Measurements from ENCODE around the gene BORCS5. TPM values are rescaled to one million over a fixed set of nuclear protein-coding genes. Genes with fewer than 3 reads are reported as not detected.

BORCS5 gene
- total and polyA plus RNA-seq, 2 experiments from 2014 or later: 7.7 to 14.1 TPM

GRCh38 chr12:12428961-12429657 lies 72.2 kb downstream of the BORCS5 start:
- WGBS, 2 experiments (ENCODE audit: low coverage in 1 of 2, low lambda C conversion rate in 2 of 2, missing lambda C conversion rate in 2 of 2): 89 to 91% methylated on average over 7 of the region's 7 CpGs
- no peak overlapping the region for H3K9ac ChIP-seq
- peaks cover 23% of the 10 kb centered on the region for H3K4me1 ChIP-seq (ENCODE audit: insufficient read depth)
- no peak overlapping the region for H3K4me2 ChIP-seq (ENCODE audit: unreplicated experiment)
- TF ChIP-seq EZH2 (IDR thresholded peaks at IDR 0.05; ENCODE audit: insufficient read depth, poor library complexity, severe bottlenecking): no peak
- no peak for TF ChIP-seq EZH2phosphoT487 (IDR thresholded peaks at IDR 0.05; ENCODE audit: insufficient read depth, low read depth)
- DNase-seq: no peak
- no peaks in the 10 kb centered on the region for H3K9me3 ChIP-seq (ENCODE audit: low read depth)
- H3K27me3 ChIP-seq (replicated peaks; ENCODE audit: insufficient read depth): no peaks in the 10 kb centered on the region
- no peak overlapping the region for H2AFZ ChIP-seq
- H3K27ac ChIP-seq: no peak overlapping the region
- no peak overlapping the region for H3K4me3 ChIP-seq
- in situ Hi-C loops (cut with MboI): no loop called here
- H3K9me2 ChIP-seq (ENCODE audit: insufficient read depth): no peaks in the 10 kb centered on the region
- H4K20me1 ChIP-seq (ENCODE audit: insufficient read depth): no peaks in the 10 kb centered on the region
- H3F3A ChIP-seq (ENCODE audit: insufficient read depth): no peaks in the 10 kb centered on the region
- peaks cover 6% of the 10 kb centered on the region for H3K79me2 ChIP-seq (ENCODE audit: insufficient read depth)
- H3K36me3 ChIP-seq (ENCODE audit: low read depth): no peaks in the 10 kb centered on the region

- Histone ChIP-seq H3K9me2 (ENCODE audit: insufficient read depth) (no peaks in the 10 kb centered on the region), H3F3A (ENCODE audit: insufficient read depth) (no peaks in the 10 kb centered on the region), H3K79me2 (ENCODE audit: insufficient read depth) (no peaks in the 10 kb centered on the region; the same call in 1 of the 2 replicates), H3K27me3 (replicated peaks; ENCODE audit: insufficient read depth) (no peaks in the 10 kb centered on the region), H3K9me3 (ENCODE audit: low read depth) (no peaks in the 10 kb centered on the region), H3K4me2 (ENCODE audit: unreplicated experiment) (no peak overlapping the region), H3K4me1 (ENCODE audit: insufficient read depth) (peaks cover 13% of the 10 kb centered on the region), H2AFZ (no peak overlapping the region), H3K9ac (no peak overlapping the region), H4K20me1 (ENCODE audit: insufficient read depth) (no peaks in the 10 kb centered on the region), H3K4me3 (no peak overlapping the region), H3K27ac (no peak overlapping the region), H3K36me3 (ENCODE audit: low read depth) (0 out of 2 replicates have a peak, but pooled peaks cover 5% of the 10 kb centered on the region)
- TF ChIP-seq EZH2 (IDR thresholded peaks at IDR 0.05; ENCODE audit: insufficient read depth, poor library complexity, severe bottlenecking) (no peak), EZH2phosphoT487 (IDR thresholded peaks at IDR 0.05; ENCODE audit: insufficient read depth, low read depth) (no peak)
- peak; percentile 50 for DNase-seq
- in situ Hi-C loops (cut with MboI): no loop called here
Observed at GRCh38 chr12:12432364-12432763, 75.5 kb downstream of the BORCS5 start.

GRCh38 chr12:12433203-12433731 lies 76.4 kb downstream of the BORCS5 start:
- Histone ChIP-seq H3K9ac (no peak overlapping the region), H3K27ac (no peak overlapping the region), H3F3A (ENCODE audit: insufficient read depth) (no peaks in the 10 kb centered on the region), H3K4me1 (ENCODE audit: insufficient read depth) (peaks cover 13% of the 10 kb centered on the region), H4K20me1 (ENCODE audit: insufficient read depth) (no peaks in the 10 kb centered on the region), H3K4me3 (no peak overlapping the region), H3K9me3 (ENCODE audit: low read depth) (no peaks in the 10 kb centered on the region), H3K36me3 (ENCODE audit: low read depth) (0 out of 2 replicates have a peak, but pooled peaks cover 5% of the 10 kb centered on the region), H3K79me2 (ENCODE audit: insufficient read depth) (no peaks in the 10 kb centered on the region; the same call in 1 of the 2 replicates), H3K4me2 (ENCODE audit: unreplicated experiment) (no peak overlapping the region), H3K27me3 (replicated peaks; ENCODE audit: insufficient read depth) (no peaks in the 10 kb centered on the region), H2AFZ (no peak overlapping the region), H3K9me2 (ENCODE audit: insufficient read depth) (no peaks in the 10 kb centered on the region)
- WGBS, 2 experiments (ENCODE audit: low coverage in 1 of 2, low lambda C conversion rate in 2 of 2, missing lambda C conversion rate in 2 of 2): 65 to 74% methylated on average over 4 of the region's 4 CpGs
- DNase-seq: no peak
- TF ChIP-seq EZH2phosphoT487 (IDR thresholded peaks at IDR 0.05; ENCODE audit: insufficient read depth, low read depth) (no peak), EZH2 (IDR thresholded peaks at IDR 0.05; ENCODE audit: insufficient read depth, poor library complexity, severe bottlenecking) (no peak)
- in situ Hi-C loops (cut with MboI): no loop called here

- H4K20me1 ChIP-seq (ENCODE audit: insufficient read depth): no peaks in the 10 kb centered on the region
- H3K79me2 ChIP-seq (ENCODE audit: insufficient read depth): no peaks in the 10 kb centered on the region
- 0 out of 2 replicates have a peak, but pooled peaks cover 5% of the 10 kb centered on the region for H3K36me3 ChIP-seq (ENCODE audit: low read depth)
- H3K27me3 ChIP-seq (replicated peaks; ENCODE audit: insufficient read depth): no peaks in the 10 kb centered on the region
- no peak overlapping the region for H2AFZ ChIP-seq
- H3K4me3 ChIP-seq: no peak overlapping the region
- no peak for DNase-seq
- no peaks in the 10 kb centered on the region for H3K9me2 ChIP-seq (ENCODE audit: insufficient read depth)
- H3K4me1 ChIP-seq (ENCODE audit: insufficient read depth): peaks cover 4% of the 10 kb centered on the region; the same call in 1 of the 2 replicates
- no peaks in the 10 kb centered on the region for H3K9me3 ChIP-seq (ENCODE audit: low read depth)
- 68 to 70% methylated on average over 2 of the region's 2 CpGs for WGBS, 2 experiments (ENCODE audit: low coverage in 1 of 2, low lambda C conversion rate in 2 of 2, missing lambda C conversion rate in 2 of 2)
- H3F3A ChIP-seq (ENCODE audit: insufficient read depth): peaks cover 7% of the 10 kb centered on the region; the same call in 1 of the 2 replicates
- H3K27ac ChIP-seq: no peak overlapping the region
- in situ Hi-C loops (cut with MboI): no loop called here
- TF ChIP-seq EZH2 (IDR thresholded peaks at IDR 0.05; ENCODE audit: insufficient read depth, poor library complexity, severe bottlenecking) (no peak), EZH2phosphoT487 (IDR thresholded peaks at IDR 0.05; ENCODE audit: insufficient read depth, low read depth) (no peak)
- H3K9ac ChIP-seq: no peak overlapping the region
- no peak overlapping the region for H3K4me2 ChIP-seq (ENCODE audit: unreplicated experiment)
Observed at GRCh38 chr12:12436831-12437345, 80.0 kb downstream of the BORCS5 start.

Measured in GM23248 (cell line).